ENCODE measurements around the gene CDHR3. TPM values are rescaled to one million over a fixed set of nuclear protein-coding genes. Genes with fewer than 3 reads are reported as not detected.

The CDHR3 gene
- total RNA-seq, 1 donor from 2014 or later, result 1.4 TPM

DNA sequence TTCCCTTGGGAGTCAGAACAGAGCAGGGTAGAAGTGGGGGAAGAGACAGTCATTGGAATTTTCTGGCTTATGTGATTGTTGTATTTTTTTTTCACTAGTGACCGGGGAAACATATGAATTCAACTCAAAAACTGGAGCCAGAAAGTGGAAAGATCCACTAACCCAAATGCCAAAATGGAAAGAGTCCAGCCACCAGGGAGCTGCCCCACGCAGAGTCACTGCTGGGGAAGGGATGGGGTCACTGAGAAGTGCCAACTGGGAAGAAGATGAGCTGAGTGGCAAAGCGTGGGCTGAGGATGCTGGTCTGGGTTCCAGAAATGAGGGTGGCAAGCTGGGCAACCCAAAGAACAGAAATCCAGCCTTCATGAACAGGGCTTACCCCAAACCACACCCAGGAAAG lies 69.2 kb downstream of the CDHR3 start:
- peaks cover 24% of the 10 kb centered on the region for H3K4me1 Mint-ChIP-seq
- no peak overlapping the region for H2AFZ ChIP-seq (replicated peaks)
- H3K79me2 ChIP-seq (ENCODE audit: low read depth), result no peaks in the 10 kb centered on the region
- no peaks in the 10 kb centered on the region for H4K20me1 ChIP-seq (ENCODE audit: low read depth)
- no peak overlapping the region for H3K27ac ChIP-seq
- no peaks in the 10 kb centered on the region for H3K36me3 ChIP-seq
- peaks cover 9% of the 10 kb centered on the region for H3K4me1 ChIP-seq
- H3K4me3 ChIP-seq, result no peak overlapping the region
- TF ChIP-seq EZH2 (IDR thresholded peaks at IDR 0.05), result no peak
- TF ChIP-seq CTCF (IDR thresholded peaks at IDR 0.05), result no peak
- TF ChIP-seq EZH2phosphoT487 (IDR thresholded peaks at IDR 0.05), result no peak
- peaks cover 2% of the 10 kb centered on the region for H3K36me3 Mint-ChIP-seq
- H3K27ac Mint-ChIP-seq, result no peak overlapping the region
- H3K9ac ChIP-seq, result no peak overlapping the region
- peaks cover 8% of the 10 kb centered on the region for H3K27me3 Mint-ChIP-seq (ENCODE audit: insufficient read depth, low read depth)
- peaks cover 5% of the 10 kb centered on the region for H3K27me3 ChIP-seq
- no peak overlapping the region for H3K4me3 Mint-ChIP-seq
- H3K4me2 ChIP-seq, result no peak overlapping the region
- no peaks in the 10 kb centered on the region for H3K9me3 ChIP-seq (ENCODE audit: low read depth)
- H3K9me3 Mint-ChIP-seq, result peaks cover 2% of the 10 kb centered on the region
- no peaks in the 10 kb centered on the region for H3F3A ChIP-seq (ENCODE audit: low read depth)
- no peak for DNase-seq (ENCODE audit: low spot score)

DNA sequence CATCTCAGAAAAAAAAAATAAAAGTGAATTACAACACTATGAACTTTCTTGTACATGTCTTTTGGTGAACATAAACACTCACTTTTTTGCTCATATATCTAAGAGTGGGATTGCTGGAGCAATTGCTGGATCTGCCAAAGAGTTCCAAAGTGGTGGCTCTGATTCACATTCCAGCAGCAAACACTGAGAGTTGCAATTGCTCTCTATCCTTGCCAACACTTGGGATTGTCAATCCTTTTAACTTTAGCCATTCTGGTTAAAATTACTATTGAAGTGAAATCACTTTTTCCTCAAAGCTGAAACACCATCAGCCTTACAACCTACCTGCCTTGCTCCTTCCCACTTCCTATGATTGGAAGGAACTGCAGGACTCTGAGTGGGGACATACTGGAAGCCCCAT lies 70.7 kb downstream of the CDHR3 start:
- peaks cover 5% of the 10 kb centered on the region for H3K27me3 ChIP-seq
- no peak for DNase-seq (ENCODE audit: low spot score)
- H3K4me1 ChIP-seq, result peaks cover 9% of the 10 kb centered on the region
- no peak overlapping the region for H3K27ac Mint-ChIP-seq
- H3K27me3 Mint-ChIP-seq (ENCODE audit: insufficient read depth, low read depth), result peaks cover 5% of the 10 kb centered on the region
- H2AFZ ChIP-seq (replicated peaks), result no peak overlapping the region
- no peak overlapping the region for H3K9ac ChIP-seq
- H3K9me3 ChIP-seq (ENCODE audit: low read depth), result no peaks in the 10 kb centered on the region
- peaks cover 2% of the 10 kb centered on the region for H3K9me3 Mint-ChIP-seq
- no peak overlapping the region for H3K4me3 ChIP-seq
- H3K36me3 ChIP-seq, result no peaks in the 10 kb centered on the region
- no peaks in the 10 kb centered on the region for H3K79me2 ChIP-seq (ENCODE audit: low read depth)
- H3K36me3 Mint-ChIP-seq, result peaks cover 2% of the 10 kb centered on the region
- no peak overlapping the region for H3K4me2 ChIP-seq
- H3K27ac ChIP-seq, result no peak overlapping the region
- H3K4me1 Mint-ChIP-seq, result peaks cover 17% of the 10 kb centered on the region
- no peak overlapping the region for H3K4me3 Mint-ChIP-seq
- H3F3A ChIP-seq (ENCODE audit: low read depth), result no peaks in the 10 kb centered on the region
- TF ChIP-seq CTCF (IDR thresholded peaks at IDR 0.05) (no peak), EZH2phosphoT487 (IDR thresholded peaks at IDR 0.05) (no peak), EZH2 (IDR thresholded peaks at IDR 0.05) (no peak)
- no peaks in the 10 kb centered on the region for H4K20me1 ChIP-seq (ENCODE audit: low read depth)

- no peaks in the 10 kb centered on the region for H3K9me3 ChIP-seq (ENCODE audit: low read depth)
- H3K4me1 ChIP-seq, result peaks cover 9% of the 10 kb centered on the region
- H3K27ac Mint-ChIP-seq, result no peak overlapping the region
- TF ChIP-seq EZH2phosphoT487 (IDR thresholded peaks at IDR 0.05) (no peak), EZH2 (IDR thresholded peaks at IDR 0.05) (no peak), CTCF (IDR thresholded peaks at IDR 0.05) (no peak)
- H4K20me1 ChIP-seq (ENCODE audit: low read depth), result no peaks in the 10 kb centered on the region
- no peaks in the 10 kb centered on the region for H3K36me3 ChIP-seq
- H3K36me3 Mint-ChIP-seq, result peaks cover 2% of the 10 kb centered on the region
- peaks cover 2% of the 10 kb centered on the region for H3K9me3 Mint-ChIP-seq
- H3K27ac ChIP-seq, result no peak overlapping the region
- H3K4me3 Mint-ChIP-seq, result no peak overlapping the region
- no peak overlapping the region for H2AFZ ChIP-seq (replicated peaks)
- peaks cover 5% of the 10 kb centered on the region for H3K27me3 ChIP-seq
- no peak overlapping the region for H3K4me2 ChIP-seq
- peaks cover 5% of the 10 kb centered on the region for H3K27me3 Mint-ChIP-seq (ENCODE audit: insufficient read depth, low read depth)
- DNase-seq (ENCODE audit: low spot score), result no peak
- H3K79me2 ChIP-seq (ENCODE audit: low read depth), result no peaks in the 10 kb centered on the region
- no peak overlapping the region for H3K9ac ChIP-seq
- peaks cover 15% of the 10 kb centered on the region for H3K4me1 Mint-ChIP-seq
- H3K4me3 ChIP-seq, result no peak overlapping the region
- no peaks in the 10 kb centered on the region for H3F3A ChIP-seq (ENCODE audit: low read depth)
Observed at GRCh38 chr7:106034383-106034782, 71.3 kb downstream of the CDHR3 start.

All from neural progenitor cell (in vitro differentiated cells).